Renal cortical epithelial cell (primary cell): ENCODE results near the gene TMEM131L. TPM values are rescaled to one million over a fixed set of nuclear protein-coding genes. Genes with fewer than 3 reads are reported as not detected.
"Not testable (repeated sequence)": the region's sequence is repeated elsewhere in the genome, so short reads cannot be mapped to it uniquely, and the experiment has no call there.

Experiments used
- DNase-seq: peaks from one replicate; pipeline ENCODE4 v3.0.0-alpha.2; 2011; ENCODE audit warnings: low read depth
- total RNA-seq: library from RNA; depleted of rRNA; stranded (reverse); fragments of >200 nt; gene quantifications from 2 replicates; pipeline ENCODE4 v1.2.3, GENCODE V29; 2014

TMEM131L gene
- total RNA-seq, 1 donor from 2014 or later = 7.8 TPM

GRCh38 chr4:153447175-153447905 lies 18.8 kb upstream of the TMEM131L start:
- DNase-seq = no peak

DNA sequence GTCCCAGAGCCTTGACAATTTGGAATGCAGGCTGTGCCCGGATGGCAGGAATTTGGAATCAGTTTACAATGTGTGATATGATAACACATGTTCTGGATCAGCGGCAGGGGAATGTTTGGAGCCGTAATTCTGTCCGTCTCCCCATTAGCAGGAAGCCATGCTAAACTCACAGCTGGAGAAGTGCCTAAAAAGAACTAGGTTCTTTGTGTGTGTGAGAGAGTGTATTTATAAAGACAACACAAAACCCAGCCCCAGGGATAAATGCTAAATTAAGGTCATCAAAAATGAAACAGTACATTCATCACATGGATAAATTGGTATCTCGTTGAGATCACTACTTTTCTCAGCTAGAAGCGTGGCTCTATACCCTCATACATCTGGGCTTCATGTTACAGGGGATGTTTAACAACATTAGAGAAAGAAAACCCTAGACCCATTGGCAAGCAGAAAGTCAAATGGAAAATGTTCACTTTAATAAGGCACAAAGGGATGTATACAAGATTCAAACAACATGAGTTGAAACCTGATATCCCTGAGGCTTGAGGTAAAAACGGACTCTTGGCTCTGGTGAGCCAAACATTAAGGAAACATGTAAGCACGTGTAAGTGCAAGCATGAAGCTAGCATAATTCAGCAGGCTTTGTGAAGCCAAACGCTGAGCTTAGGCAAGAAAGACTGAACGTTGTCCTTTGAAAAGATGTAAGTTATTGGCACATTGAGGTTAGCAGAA lies 18.0 kb upstream of the TMEM131L start:
- no peak for DNase-seq

- no peak for DNase-seq
These were observed 16.8 kb upstream of the TMEM131L start for GRCh38 chr4:153449338-153449737.

- no peak for DNase-seq
These were observed 15.6 kb upstream of the TMEM131L start for GRCh38 chr4:153450544-153450917.

DNA sequence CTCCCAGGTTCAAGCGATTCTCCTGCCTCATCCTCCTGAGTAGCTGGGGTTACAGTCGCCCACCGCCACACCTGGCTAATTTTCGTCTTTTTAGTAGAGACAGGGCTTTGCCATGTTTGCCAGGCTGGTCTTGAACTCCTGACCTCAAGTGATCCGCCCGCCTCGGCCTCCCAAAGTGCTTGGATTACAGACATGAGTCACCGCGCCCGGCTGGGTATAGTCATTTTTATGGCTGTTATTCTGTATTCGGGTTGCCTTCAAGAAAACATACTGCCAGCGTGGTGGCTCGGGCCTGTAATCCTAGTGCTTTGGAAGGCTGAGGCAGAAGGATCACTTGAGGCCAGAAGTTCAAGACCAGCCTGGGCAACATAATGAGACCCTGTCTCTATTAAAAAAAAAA lies 15.0 kb upstream of the TMEM131L start:
- not testable (repeated sequence) for DNase-seq

- no peak for DNase-seq
These were observed 14.1 kb upstream of the TMEM131L start for GRCh38 chr4:153451911-153452657.

- no peak for DNase-seq
These were observed 13.3 kb upstream of the TMEM131L start for GRCh38 chr4:153452658-153453378.

DNA sequence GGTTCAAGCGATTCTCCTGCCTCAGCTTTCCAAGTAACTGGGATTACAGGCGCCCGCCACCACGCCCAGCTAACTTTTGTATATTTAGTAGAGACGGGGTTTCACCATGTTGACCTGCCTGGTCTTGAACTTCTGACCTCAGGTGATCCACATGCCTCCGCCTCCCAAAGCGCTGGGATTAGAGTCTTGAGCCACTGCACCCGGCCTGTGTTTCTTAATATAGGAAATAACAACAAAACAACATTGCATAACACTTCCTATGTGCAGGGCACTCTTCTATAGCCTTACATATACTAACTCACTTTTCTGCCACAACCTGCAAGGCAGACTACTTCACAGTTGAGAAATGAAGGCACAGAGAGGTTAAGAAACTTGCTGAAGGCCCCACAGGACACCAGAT lies 12.8 kb upstream of the TMEM131L start:
- no peak for DNase-seq

DNA sequence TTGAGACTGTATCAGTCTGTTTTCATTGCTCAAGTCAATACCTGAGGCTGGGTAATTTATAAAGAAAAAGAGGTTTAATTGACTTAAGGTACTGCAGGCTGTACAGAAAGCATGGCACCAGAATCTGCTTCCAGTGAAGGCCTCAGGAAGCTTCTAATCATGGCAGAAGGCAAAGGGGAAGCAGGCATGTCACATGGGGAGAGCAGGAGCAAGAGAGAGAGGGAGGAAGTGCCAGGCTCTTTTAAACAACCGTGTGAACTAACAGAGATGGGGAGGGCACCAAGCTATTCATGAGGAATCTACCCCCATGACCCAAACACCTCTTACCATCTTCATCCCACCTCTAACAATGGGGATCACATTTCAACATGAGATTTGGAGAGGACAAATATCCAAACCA lies 7.2 kb upstream of the TMEM131L start:
- DNase-seq = no peak

GRCh38 chr4:153461549-153461948 lies 4.6 kb upstream of the TMEM131L start:
- DNase-seq = not testable (repeated sequence)

DNA sequence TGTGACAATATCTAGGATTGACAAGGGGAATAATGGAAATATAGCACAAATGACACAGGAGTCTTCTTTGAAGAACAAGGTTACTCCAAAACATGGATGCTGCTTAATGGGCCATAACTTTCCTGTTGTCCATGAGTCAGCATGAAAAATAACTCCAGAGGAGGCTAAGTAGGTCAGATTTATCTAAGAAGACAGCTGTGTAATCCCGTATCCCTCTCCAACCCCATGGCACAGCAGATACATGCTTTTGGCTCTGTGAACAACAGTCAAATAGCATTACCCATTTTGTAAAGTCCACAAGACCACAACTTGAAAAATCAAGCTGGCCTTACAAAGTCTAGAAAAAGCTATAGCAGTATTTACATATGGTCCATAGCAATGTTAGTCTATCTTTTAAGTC lies 2.1 kb upstream of the TMEM131L start:
- DNase-seq = peak; percentile 85

- DNase-seq = no peak
These were observed 1.0 kb upstream of the TMEM131L start for GRCh38 chr4:153465140-153465539.

DNA sequence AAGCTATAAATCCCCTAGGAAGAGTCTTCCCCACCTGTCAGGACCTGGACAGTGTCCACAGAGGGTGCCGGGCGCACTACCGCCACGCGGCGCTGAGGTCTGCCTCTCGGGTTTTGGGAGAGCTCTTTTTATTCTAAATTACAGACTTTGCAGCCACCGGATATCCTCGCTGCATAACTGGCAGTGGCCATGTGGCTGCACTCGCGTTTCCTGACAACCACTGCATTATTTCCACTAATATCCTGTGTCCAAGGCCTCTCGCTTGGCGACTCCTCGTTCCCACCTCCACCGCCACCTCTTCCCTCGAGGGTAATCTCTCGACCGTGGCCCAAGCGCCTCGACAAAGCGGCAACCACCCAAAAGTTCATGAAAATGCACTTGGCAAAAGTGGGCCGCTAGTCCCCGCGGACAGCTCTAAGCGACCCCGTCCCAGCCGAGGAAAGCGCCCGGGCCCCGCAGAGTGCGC lies 512 bp upstream of the TMEM131L start:
- DNase-seq = no peak

DNA sequence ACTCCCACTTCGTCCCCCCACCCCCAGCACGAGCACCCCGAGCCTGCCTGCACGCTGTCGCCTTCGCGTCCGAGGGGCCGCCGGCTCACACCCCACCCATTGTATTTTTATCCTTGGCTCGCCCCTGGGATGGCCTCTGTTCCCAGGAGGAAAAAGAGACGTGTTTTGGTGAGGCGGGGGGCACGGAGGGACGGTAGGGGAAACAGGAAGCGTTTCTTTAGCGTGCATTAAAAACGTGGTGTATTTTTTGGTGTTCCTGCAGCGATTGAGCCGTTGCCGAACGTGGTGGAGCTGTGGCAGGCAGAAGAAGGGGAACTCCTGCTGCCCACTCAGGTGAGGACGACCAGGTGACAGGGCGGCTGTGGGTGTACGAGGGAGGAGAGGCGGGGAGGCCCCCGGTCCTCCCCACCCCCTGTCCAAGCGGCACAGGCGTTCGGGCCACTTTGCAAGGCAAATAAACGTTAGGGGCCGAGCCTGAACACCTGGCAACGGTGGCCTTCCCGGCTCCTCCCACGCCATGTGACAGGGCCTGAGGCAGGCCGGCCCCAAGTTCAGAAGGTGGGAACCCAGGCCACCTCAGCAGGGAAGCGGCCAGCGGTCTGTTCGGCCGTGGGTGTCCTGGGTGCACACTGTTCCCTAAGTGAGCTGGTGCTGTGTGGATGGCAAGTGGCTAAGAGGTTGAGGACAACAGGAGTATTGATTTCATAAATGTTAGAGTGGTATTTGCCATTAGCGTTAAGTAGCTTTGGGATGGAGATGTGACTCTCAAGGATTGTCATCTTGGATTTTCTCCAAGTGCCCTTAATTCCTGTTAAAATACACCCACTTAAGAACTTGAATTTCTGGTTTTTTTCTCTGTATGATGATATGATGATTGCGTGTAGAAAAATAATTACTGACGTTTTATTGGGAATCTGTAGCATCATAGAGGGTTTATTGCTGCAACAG lies 1.1 kb downstream of the TMEM131L start:
- DNase-seq = no peak

GRCh38 chr4:153467897-153468262 lies 1.7 kb downstream of the TMEM131L start:
- DNase-seq = no peak

DNA sequence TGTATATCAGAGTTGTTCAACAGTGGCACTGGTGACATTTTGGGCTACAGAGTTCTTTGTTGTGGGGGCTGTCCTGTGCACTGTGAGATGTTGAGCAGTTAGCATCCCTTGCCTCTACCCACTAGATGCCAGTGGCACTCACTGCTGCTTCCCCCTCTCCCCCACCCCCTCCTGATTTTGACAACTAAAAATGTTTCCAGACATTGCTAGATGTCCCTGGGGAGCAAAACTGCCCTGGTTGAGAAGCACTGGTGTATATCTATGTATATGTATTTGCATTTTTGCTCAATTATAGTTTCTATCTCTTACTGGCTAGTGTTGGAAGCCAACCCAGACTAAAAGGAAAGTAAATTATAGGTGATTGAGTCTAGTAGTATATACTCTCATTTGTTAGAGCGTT lies 2.4 kb downstream of the TMEM131L start:
- no peak for DNase-seq

DNA sequence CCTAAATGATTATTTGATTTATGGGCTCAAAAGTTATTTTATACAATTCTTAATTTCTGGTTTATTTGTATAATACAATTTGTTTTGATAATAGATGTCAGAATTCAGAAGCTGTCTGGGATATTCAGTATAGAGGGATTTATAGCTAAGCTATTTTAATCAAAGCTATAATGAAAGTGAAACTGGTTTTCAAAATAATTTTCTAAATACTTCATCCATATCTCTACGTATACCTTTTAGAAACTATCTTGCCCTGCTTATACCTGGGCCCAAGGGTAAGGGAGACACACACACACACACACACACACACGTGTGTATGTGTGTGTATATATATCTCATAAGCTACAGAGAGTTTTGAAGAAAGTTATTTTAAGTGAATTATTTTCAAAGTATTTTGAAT lies 2.9 kb downstream of the TMEM131L start:
- no peak for DNase-seq

GRCh38 chr4:153471071-153471697 lies 5.0 kb downstream of the TMEM131L start:
- DNase-seq = not testable (repeated sequence)

DNA sequence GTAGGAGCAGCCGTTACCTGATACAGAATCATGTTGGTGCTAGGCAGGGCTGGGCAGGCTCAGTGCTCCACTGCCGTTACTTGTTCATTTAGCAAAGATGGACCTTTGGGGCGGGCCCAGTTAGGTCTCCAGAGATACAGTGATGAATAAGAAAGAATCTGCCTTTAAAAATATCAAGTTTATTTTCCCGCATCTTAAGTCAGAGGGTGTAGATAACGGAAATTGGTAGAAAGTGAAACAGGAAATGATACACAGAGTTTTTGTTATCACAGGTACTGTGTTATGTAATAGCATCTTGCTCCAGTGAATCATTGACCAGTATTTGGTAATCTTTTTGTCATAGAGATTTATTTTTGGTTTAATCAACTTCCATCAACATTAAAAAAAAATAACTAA lies 5.5 kb downstream of the TMEM131L start:
- peak; percentile 36 for DNase-seq
